Measurements from ENCODE around the gene SLC25A47.

DNA sequence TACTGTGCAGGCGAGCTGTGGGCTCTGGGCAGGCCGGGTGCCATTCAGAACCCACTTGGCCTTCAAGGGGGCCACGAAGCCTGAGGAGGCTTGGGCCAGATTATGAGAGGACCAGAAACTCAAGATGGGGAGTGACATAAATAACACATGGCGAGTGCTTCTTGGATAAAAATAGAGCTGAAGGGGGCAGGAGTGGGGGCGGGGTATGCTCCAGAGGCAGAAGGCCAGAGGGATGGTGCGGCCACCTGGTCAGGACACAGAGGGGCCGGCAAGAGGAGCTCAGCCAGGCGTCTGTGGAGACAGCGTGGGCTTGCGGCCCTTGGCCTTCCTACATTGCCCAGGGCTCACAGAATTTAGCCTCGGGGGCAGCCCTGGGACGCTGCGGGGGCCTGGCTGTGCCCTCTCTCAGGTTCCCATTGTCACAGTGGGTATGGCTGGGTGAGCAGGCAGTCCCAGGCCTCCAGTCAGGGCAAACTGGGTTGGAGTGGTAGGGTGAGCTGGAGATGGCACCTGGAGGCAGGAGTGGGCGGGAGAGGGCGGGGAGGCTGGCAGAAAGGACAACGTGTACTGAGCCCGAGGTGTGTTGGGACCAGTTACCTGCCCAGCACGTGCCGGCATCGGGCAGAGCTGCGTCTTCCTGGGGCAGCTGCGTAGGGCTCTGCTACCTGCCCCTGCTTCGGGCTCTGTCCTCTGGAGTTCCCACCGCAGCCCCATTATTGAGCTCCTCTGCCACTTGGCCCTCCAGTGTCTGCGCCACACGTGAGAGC lies 9.5 kb upstream of the SLC25A47 start:
- TF ChIP-seq, protein P1, sequence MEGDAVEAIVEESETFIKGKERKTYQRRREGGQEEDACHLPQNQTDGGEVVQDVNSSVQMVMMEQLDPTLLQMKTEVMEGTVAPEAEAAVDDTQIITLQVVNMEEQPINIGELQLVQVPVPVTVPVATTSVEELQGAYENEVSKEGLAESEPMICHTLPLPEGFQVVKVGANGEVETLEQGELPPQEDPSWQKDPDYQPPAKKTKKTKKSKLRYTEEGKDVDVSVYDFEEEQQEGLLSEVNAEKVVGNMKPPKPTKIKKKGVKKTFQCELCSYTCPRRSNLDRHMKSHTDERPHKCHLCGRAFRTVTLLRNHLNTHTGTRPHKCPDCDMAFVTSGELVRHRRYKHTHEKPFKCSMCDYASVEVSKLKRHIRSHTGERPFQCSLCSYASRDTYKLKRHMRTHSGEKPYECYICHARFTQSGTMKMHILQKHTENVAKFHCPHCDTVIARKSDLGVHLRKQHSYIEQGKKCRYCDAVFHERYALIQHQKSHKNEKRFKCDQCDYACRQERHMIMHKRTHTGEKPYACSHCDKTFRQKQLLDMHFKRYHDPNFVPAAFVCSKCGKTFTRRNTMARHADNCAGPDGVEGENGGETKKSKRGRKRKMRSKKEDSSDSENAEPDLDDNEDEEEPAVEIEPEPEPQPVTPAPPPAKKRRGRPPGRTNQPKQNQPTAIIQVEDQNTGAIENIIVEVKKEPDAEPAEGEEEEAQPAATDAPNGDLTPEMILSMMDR (IDR thresholded peaks at IDR 0.05): no peak
- TF ChIP-seq POLR2A (IDR thresholded peaks at IDR 0.05): no peak
